ENCODE results near the gene OTUD7B.

OTUD7B gene

GRCh38 chr1:149917571-149918144 lies 92.9 kb downstream of the OTUD7B start, which contains the start of gene SV2A:
TSS of gene SV2A (minus strand) at chr1:149917844. CDS start at chr1:149913840, 4,004 bp downstream.
- H3K4me3 ChIP-seq (ENCODE audit: low read depth, low read length), result peak within 1 kb of the TSS; percentile 92
- H3K9me3 ChIP-seq (ENCODE audit: control insufficient read depth, low read length), result no peaks in the 10 kb centered on the region
- no peak within 1 kb of the TSS for H3K9ac ChIP-seq
- H3K36me3 ChIP-seq (ENCODE audit: control insufficient read depth, insufficient read depth, low read length), result no peaks in the 10 kb centered on the region
- H3K27ac ChIP-seq, result no peak within 1 kb of the TSS
- H3K79me2 ChIP-seq, result no peaks in the 10 kb centered on the region
- TF ChIP-seq CTCF (IDR thresholded peaks at IDR 0.05), result no peak
- H3K27me3 ChIP-seq (ENCODE audit: control insufficient read depth, insufficient read depth, low read length), result no peaks in the 10 kb centered on the region
- peak within 1 kb of the TSS; percentile 83 for H2AFZ ChIP-seq
- peak within 1 kb of the TSS; percentile 87 for H3K4me2 ChIP-seq (ENCODE audit: low read length)
- peaks cover 3% of the 10 kb centered on the region for H3K4me1 ChIP-seq

- no peaks in the 10 kb centered on the region for H3K9me3 ChIP-seq (ENCODE audit: control insufficient read depth, low read length)
- no peak for TF ChIP-seq CTCF (IDR thresholded peaks at IDR 0.05)
- peak overlapping the region; percentile 87 for H3K4me2 ChIP-seq (ENCODE audit: low read length)
- no peaks in the 10 kb centered on the region for H3K36me3 ChIP-seq (ENCODE audit: control insufficient read depth, insufficient read depth, low read length)
- H3K79me2 ChIP-seq, result no peaks in the 10 kb centered on the region
- H3K27me3 ChIP-seq (ENCODE audit: control insufficient read depth, insufficient read depth, low read length), result no peaks in the 10 kb centered on the region
- H3K4me3 ChIP-seq (ENCODE audit: low read depth, low read length), result peak overlapping the region; percentile 92
- peaks cover 3% of the 10 kb centered on the region for H3K4me1 ChIP-seq
- no peak overlapping the region for H3K27ac ChIP-seq
- peak overlapping the region; percentile 83 for H2AFZ ChIP-seq
- H3K9ac ChIP-seq, result no peak overlapping the region
Measured at GRCh38 chr1:149916898-149917252, 93.7 kb downstream of the OTUD7B start.

- Histone ChIP-seq H3K9me3 (ENCODE audit: control insufficient read depth, low read length) (no peaks in the 10 kb centered on the region), H3K4me3 (ENCODE audit: low read depth, low read length) (peak overlapping the region; percentile 92), H3K4me1 (peaks cover 3% of the 10 kb centered on the region), H3K27me3 (ENCODE audit: control insufficient read depth, insufficient read depth, low read length) (no peaks in the 10 kb centered on the region), H2AFZ (no peak overlapping the region), H3K4me2 (ENCODE audit: low read length) (peak overlapping the region; percentile 87), H3K9ac (no peak overlapping the region), H3K27ac (no peak overlapping the region), H3K36me3 (ENCODE audit: control insufficient read depth, insufficient read depth, low read length) (no peaks in the 10 kb centered on the region), H3K79me2 (no peaks in the 10 kb centered on the region)
- no peak for TF ChIP-seq CTCF (IDR thresholded peaks at IDR 0.05)
Measured at GRCh38 chr1:149916193-149916897, 94.2 kb downstream of the OTUD7B start.

GRCh38 chr1:149915429-149916192 lies 94.9 kb downstream of the OTUD7B start:
- no peak overlapping the region for H3K27ac ChIP-seq
- H3K9ac ChIP-seq, result no peak overlapping the region
- TF ChIP-seq CTCF (IDR thresholded peaks at IDR 0.05), result no peak

More at GRCh38 chr1:149915429-149916192, 94.9 kb downstream of the OTUD7B start:
- Histone ChIP-seq H3K4me1 (peaks cover 3% of the 10 kb centered on the region), H3K36me3 (ENCODE audit: control insufficient read depth, insufficient read depth, low read length) (no peaks in the 10 kb centered on the region), H3K4me2 (ENCODE audit: low read length) (peak overlapping the region; percentile 87), H3K27me3 (ENCODE audit: control insufficient read depth, insufficient read depth, low read length) (no peaks in the 10 kb centered on the region), H3K79me2 (no peaks in the 10 kb centered on the region), H3K9me3 (ENCODE audit: control insufficient read depth, low read length) (no peaks in the 10 kb centered on the region), H2AFZ (no peak overlapping the region), H3K4me3 (ENCODE audit: low read depth, low read length) (no peak overlapping the region)
